Measurements from ENCODE around the gene SLC12A4.
"Not testable (repeated sequence)": the region's sequence is repeated elsewhere in the genome, so short reads cannot be mapped to it uniquely, and the experiment has no call there.

Gene SLC12A4

GRCh38 chr16:67940446-67941089 is 27.9 kb downstream of the SLC12A4 start:
- DNase-seq, result no peak

GRCh38 chr16:67939507-67940445 is 28.7 kb downstream of the SLC12A4 start:
- no peak for DNase-seq

DNA sequence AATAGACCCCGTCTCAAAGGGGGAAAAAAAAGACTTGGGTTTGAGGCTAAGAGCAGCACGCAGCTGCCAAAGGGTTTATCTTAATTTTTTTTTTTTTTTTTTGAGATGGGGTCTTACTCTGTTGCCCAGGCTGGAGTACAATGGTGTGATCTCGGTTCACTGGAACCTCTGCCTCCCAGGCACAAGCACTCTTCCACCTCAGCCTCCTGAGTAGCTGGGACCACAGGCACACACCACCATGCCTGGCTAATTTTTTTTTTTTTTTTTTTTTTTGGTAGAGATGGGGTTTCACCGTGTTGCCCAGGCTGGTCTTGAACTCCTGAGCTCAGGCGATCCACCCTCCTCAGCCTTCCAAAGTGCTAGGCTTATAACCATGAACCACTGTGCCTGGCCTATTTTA is 30.7 kb downstream of the SLC12A4 start:
- not testable (repeated sequence) for DNase-seq

DNA sequence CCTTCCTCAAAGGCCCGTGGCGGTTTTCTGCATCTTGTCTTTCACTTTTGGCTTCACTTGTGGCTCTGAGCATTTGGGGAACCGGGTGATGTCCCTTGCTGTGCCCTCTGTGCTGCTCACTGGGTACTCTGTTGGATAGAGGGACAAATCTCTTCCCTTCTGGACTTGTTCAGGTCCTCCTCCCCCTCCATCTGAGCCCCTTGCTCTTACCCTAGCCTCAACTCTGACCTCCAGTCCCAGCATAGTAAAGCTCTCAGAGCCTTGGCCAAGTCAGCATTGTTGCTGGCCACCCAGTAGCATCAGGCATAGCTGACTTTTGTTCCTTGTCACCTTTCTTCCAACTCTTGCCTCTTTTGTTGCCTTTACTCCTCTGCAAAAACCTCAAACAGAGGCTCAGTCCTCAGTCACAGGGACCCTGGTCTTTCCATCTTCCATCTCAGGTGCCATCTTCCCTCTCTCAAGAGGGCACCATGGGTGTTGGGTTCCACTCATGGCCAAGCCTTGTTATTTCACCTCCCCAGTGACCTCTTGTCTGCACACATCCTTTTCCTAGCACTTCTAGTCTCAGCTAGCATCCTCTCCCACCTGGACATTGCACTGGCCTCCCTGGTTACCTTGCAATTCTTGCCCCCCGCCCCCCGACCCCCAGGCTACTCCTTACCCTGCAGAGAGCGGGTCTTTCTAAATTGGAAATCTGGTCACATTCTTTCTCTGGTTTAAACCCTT is 31.4 kb downstream of the SLC12A4 start:
- peak; percentile 19 to 49 (median 33) for DNase-seq

DNA sequence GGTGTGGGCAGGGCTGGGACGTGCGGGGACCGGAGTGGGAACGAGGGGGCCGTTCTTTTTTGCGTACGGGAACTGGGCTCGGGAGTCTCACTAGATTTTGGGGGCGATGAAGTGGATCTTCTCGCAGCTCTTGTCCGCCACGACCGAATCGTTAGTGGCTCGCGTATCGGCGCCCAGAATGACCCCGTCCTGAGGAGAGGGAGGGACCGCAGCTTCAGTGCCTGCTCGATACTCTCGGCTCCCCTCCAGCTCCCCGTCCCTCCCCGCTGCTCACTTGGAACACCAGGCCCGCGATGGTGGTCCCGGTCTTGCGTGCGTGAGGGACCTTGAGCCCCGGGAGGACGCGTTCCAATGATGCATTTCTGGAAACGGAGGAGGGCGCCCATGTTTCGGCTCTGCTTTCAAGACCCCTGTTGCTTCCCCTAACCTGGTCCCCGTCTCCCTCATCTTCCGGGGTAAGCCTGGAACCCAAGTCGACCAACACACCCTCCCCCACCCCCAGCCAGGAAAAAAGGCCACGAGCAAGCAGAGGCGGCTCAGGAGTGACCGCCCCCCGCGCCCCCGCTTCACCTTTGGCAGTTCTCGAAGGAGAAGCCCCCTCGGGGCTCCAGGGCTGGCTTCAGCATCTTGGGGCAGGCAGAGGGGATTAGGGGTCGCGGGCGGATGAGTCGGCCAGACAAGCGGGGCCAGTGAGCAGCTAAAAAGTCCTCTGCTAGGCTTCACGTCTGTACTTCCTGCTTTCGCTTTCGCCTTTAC is 32.1 kb downstream of the SLC12A4 start, which contains the start of gene PSMB10:
PSMB10 (minus strand) TSS at position 727 of the 756 bp plus-strand sequence; CDS start at position 626, 101 bp downstream.
- DNase-seq, result peak in 2 of 3 experiments; percentile 65 to 70

- DNase-seq, result peak; percentile 92 to 98 (median 96)
Observed at GRCh38 chr16:67935402-67936123, 32.9 kb downstream of the SLC12A4 start.

- DNase-seq, result no peak
Observed at GRCh38 chr16:67935101-67935401, 33.4 kb downstream of the SLC12A4 start.

DNA sequence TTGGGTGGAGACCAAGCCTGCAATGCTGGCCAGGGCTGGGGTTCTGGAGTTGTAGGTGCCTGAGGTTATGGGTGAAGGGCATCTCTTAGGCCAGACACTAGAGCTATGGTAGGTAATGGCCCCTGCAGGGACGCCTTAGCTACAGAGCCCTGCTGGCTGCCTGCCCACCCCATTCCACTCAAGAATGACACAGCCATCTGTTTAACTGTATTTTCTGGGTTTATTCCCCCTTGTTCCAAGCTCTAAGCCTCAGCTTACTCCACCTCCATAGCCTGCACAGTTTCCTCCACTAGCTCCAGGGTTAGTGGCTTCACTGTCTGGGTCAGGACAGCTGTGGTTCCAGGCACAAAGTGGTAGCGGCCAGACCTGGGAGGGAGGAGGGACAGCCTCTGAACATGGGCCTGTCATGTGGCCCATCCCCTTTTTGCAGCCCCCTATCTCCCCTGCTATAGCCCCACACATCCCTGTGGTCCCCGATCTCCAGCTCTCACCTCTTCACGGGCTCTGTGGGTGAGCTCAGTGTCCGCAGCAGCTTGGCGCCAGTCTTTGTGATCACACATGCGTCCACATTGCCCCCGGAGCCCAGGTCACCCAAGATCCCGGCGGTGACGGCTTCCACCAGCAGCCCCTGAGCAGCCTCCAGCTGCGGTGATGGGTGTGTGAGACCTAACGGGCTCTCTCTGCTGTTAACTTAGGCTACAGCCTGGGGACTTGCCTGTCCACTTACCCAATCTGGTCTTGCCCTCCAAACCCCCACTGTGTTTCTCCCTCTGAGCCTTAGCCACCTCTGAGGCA is 33.9 kb downstream of the SLC12A4 start:
- no peak for DNase-seq

GRCh38 chr16:67933805-67934204 is 34.6 kb downstream of the SLC12A4 start:
- DNase-seq, result no peak

DNA sequence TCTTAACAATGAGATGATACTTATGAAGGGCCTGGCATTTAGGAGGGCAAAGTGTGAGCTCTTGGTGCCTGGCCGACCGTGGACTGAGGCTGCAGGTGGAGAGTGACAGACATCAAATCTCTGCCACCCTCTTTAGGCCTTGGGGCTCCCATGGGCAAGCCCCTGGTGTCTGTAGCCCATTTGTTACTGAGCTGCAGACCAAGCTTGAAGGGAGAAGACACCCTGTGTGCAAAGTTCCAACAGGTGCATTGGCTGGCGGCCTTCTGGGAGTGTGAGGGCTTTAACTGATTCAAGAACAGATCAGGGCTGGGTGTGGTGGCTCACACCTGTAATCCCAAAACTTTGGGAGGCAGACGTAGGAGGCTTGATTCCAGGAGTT is 36.0 kb downstream of the SLC12A4 start:
- no peak for DNase-seq

DNA sequence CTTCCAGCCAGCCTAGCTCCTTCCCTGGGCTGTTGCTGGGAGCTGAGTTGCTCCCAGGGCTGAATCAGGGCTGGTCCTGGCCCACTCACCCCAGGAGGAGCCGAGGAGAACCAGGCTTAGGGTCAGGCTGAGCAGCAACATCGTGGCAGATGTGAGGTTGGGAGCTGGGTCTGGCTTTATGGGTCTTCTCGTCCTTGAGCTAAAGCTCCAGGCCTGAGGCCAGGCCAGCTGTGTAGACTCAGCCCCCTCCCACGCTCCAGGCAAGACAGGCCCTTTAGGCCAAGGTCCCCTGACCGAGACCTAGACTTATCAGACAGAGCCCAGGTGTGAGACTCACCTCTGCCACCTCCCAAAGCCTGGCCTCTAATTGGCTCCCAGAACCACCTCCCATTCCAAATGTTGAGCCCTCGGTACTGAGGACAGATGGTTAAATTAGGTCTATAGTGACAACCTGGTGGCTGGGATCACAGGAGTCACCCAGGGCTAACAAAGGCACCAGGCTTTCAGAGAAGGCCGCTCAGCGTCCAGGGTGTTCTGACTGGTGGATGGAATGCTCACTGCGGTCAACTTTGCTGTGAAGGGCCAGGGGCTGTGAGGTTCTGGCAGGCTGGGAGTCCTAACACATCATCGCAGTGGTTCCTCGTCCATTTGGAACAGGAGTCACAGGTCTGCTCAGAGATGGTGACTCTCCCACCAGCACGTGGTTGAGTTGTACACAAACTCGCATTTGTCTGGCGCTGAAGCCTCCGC is 36.5 kb downstream of the SLC12A4 start, which contains the start of gene CTRL:
CTRL (minus strand) TSS at position 151 of the 750 bp plus-strand sequence; CDS start at position 141, 10 bp downstream.
- DNase-seq, result no peak

DNA sequence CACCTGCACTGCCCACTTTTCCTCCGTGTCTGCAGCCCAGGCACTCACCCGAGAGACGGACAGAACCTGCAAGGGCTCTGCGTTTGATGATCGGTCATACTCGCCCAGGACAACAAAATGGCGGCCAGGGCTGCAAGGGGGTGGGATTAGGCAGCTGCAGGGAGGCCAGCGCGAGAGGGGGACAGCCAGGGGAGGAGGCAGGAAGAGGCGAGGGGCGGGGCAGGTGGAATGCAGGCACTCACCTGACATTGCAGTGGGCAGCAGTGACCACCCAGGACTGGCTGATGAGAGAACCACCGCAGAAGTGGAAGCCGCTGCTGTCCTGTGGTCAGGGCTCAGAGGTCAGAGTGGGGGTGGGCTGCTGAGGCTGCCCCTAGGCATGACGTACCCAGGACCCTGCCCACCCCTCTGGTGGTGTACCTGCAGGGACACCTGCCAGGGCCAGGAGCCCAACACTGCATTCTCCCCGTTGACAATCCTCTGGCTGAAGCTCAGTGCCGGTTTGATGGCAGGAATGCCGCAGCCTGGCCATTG is 37.7 kb downstream of the SLC12A4 start:
- DNase-seq, result no peak

DNA sequence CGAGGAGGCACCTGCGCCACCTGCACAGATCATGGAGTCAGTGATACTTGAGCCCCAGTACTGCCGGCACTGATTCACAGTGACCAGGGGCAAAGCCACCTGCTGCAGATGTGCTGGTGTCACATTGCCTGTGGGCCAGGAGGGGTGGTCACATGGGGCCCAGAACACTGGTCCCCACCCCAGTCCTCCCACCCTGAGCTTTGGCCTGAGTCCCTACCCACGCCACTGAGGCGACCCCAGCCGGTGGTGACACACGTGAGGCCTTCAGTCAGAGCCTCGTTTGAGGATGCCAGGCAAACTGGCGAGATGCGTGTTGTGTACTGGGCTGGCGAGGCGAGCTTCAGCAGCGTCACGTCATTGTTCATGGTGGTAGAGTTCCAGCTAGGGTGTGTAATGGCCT is 38.2 kb downstream of the SLC12A4 start:
- DNase-seq, result no peak

DNA sequence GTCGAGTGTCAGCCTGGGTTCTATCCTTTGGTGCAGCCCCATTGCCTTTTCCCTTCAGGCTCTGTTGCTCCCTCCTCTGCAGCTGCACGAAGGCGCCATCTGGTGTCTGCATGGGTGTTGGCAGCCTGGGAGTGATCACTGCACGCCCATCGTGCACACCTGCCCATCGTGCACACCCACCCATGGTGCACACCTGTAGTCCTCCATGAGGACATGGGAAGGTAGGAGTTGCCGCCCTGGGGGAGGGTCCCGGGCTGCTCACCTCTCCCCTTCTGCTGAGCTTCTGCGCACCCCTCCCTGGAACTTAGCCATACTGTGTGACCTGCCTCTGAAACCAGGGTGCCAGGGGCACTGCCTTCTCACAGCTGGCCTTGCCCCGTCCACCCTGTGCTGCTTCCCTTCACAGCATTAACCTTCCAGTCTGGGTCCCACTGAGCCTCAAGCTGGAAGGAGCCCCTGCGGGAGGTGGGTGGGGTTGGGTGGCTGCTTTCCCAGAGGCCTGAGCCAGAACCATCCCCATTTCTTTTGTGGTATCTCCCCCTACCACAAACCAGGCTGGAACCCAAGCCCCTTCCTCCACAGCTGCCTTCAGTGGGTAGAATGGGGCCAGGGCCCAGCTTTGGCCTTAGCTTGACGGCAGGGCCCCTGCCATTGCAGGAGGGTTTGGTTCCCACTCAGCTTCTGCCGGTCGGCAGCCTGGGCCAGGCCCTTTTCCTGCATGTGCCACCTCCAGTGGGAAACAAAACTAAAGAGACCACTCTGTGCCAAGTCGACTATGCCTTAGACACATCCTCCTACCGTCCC is 39.7 kb downstream of the SLC12A4 start:
- peak; percentile 57 to 77 (median 65) for DNase-seq

GRCh38 chr16:67928147-67928546 is 40.3 kb downstream of the SLC12A4 start:
- no peak for DNase-seq

DNA sequence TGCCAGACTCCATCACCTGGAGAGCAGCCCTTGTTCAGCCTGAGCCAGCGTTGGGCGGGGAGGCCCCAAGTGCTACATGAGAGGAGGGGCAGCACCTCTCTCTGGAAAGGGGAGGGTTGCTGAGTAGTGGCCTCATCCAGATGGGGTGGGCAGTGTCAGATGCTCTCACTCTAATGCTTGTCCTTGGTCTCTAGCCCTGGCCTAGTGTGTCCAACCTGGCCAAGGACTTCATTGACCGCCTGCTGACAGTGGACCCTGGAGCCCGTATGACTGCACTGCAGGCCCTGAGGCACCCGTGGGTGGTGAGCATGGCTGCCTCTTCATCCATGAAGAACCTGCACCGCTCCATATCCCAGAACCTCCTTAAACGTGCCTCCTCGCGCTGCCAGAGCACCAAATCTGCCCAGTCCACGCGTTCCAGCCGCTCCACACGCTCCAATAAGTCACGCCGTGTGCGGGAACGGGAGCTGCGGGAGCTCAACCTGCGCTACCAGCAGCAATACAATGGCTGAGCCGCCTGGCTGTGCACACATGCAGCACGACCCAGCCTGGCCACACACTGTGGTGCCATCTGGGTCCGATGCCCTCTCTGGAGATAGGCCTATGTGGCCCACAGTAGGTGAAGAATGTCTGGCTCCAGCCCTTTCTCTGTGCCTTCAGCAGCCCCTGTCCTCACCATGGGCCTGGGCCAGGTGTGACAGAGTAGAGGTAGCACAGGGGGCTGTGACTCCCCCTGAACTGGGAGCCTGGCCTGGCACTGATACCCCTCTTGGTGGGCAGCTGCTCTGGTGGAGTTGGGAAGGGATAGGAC is 41.1 kb downstream of the SLC12A4 start:
- DNase-seq, result no peak

- DNase-seq, result peak; percentile 77 to 93 (median 81)
Observed at GRCh38 chr16:67926181-67926750, 42.2 kb downstream of the SLC12A4 start.
